GM12891 (cell line): Measurements from ENCODE around the gene ZNF536.

Experiments used
- PAX5 ChIP-seq: IDR thresholded peaks from 2 replicates; pipeline ENCODE4 v1.6.1; 2011; ENCODE audit warnings: low read length, moderate library complexity, mild to moderate bottlenecking; ENCODE audit not compliant: insufficient read depth, severe bottlenecking
- POLR2A ChIP-seq: IDR thresholded peaks from 2 replicates; pipeline ENCODE4 v1.6.1; 2011; ENCODE audit warnings: low read depth, low read length, control low read depth
- POLR2AphosphoS5 ChIP-seq: IDR thresholded peaks from 2 replicates; pipeline ENCODE4 v1.6.1; 2011; ENCODE audit warnings: low read depth, low read length, control low read depth

DNA sequence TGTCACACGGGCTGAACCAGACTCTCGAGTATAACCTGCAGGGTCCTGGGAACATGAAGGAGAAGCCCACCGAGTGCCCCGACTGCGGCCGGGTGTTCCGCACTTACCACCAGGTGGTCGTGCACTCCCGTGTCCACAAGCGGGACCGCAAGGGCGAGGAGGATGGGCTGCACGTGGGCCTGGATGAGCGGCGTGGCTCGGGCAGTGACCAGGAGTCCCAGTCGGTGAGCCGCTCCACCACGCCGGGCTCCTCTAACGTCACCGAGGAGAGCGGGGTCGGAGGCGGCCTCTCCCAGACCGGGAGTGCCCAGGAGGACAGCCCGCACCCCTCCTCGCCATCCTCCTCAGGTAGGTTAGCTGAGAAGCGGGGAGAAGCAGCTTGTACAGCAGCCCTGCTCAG, 73.2 kb downstream of the ZNF536 start:
- no peak for TF ChIP-seq POLR2A
- TF ChIP-seq POLR2AphosphoS5 = no peak
- no peak for TF ChIP-seq PAX5
